ENCODE data around the gene CELA1. TPM values are rescaled to one million over a fixed set of nuclear protein-coding genes. Genes with fewer than 3 reads are reported as not detected.
"Not testable (repeated sequence)": the region's sequence is repeated elsewhere in the genome, so short reads cannot be mapped to it uniquely, and the experiment has no call there.

Gene CELA1
- polyA plus RNA-seq, 3 donors, result not detected

DNA sequence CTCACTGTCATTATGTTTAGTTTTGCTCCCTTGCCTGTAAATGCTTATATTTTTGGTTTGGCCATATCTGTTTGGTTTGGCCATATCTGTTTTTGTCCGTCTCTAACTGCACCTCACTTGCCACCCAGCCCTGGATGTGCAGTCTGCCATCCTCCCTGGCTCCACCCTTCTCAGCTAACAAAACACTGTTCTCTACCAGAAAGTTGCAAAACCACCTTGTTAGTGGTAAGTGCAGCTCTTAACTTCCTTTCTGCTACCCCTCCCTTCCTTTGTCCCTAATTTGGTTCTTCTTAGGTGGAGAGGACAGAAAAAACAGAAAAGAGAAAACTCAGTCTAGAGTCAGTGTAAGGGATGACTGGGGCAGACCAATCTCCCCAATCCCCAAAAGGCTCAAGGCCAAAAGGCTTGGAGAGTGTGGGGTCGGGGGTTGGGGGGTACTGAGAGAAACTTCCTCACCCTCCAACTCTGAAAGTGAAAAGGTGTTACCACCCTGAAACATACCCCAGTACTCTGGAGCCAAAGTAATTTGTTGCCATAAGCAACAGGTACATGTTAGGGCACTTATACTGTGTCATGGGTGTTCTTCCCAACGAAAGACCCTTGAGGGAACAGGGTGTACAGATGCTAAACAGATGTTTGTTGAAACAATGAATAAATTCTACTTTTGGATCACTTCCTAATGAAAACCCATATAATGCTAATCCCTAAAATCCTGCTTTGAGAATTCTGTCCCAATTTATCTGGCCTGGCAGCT is 27.5 kb downstream of the CELA1 start:
- DNase-seq, result no peak

DNA sequence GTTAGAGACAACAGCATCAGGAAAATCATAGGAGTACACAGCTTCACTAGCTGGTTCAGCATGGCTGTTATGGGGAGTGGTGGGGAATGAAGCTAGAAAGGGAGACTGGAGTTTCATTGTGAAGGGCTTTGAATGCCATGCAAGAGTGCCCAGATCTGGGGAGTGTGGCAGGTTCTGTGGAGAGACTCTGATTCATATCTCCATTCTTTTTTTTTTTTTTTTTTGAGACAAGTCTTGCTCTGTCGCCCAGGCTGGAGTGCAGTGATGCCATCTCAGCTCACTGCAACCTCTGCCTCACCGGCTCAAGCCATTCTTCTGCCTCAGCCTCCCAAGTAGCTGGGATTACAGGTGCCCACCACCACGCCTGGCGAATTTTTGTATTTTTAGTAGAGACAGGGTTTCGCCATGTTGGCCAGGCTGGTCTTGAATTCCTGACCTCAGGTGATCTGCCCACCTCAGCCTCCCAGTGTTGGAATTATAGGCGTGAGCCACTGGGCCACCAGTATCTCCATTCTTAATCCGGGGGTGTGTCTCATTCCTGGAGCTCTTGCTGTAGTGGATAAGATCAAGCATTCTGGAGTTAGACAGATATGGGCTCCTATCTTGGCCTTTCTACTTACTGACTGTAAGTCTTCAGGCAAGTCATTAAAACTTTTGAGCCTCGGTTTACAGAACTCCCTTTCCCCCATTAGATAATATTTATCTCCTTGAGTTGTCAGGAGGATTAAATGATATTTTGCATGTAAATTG is 28.2 kb downstream of the CELA1 start:
- not testable (repeated sequence) for DNase-seq

DNA sequence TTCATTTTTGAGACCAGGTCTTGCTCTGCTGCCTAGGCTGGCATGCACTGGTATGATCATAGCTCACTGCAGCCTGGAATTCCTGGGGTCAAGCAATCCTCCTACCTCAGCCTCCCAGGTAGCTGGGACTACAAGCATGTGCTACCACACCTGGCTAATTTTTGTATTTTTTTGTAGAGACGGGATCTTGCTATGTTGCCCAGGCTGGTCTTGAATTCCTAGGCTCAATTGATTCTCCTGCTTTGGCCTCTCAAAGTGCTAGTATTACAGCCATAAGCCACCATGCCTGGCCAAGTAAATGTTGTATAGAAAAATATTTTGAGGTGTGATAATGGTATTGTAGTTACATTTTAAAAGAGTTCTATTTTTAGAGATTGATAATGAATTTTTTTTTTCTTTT is 35.1 kb downstream of the CELA1 start:
- DNase-seq, result no peak

DNA sequence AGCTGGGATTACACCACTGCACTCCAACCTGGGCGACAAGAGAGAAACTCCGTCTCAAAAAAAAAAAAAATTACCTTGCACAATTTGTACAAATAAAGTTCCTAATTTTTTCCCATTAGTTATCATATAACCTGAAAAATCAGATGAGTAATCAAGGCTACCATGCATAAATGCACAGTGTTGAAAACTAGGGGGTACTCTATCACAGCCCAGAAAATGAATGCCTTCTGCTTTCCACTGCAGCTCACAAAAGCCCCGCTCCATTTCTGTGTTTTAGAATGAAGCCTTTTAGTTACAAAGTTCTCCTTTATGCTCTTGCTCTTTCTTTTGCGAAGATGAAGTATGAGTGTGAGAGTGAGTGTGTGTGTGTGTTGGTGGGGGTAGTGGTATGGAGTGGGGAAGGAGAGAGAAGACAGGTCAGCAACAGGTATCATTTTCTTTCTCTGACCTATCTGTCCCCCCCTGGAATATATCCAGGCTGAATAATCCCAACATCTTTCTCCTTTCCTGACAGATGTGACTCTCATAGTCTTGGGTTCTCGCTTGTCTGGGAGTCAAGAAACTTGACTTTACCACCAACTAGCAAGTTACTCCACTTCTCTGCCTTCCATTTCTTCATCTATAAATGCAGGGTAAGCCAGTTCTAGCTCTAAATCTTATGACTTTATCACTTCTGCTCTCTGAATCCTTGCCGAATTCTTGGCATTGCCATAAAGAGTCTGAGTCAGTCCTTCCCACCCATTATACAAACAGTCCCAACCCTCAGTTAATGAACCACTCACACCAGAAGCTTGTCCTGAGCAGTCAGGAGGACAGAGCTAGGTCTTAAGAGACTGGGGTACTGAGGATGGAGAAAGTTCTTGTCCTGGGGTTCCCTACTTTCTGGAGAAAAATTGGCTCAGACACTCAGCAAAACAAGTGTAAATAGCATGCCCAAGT is 38.6 kb downstream of the CELA1 start:
- DNase-seq, result no peak

DNA sequence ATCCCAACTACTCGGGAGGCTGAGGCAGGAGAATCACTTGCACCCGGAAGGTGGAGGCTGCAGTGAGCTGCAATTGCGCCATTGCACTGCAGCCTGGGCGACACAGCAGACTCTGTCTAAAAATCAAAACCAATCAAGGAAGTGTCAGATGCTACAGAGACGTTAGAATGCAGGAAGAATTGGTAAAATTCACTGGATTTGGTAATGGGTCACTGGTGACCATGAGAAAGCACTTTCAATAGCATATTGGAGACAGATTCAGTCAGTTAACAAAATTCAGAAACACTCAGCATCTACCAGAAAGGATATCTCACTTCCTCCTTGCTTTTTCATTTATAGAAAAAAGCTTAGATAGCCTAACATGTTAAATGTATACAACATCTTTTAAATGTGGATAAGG is 40.0 kb downstream of the CELA1 start:
- no peak for DNase-seq

DNA sequence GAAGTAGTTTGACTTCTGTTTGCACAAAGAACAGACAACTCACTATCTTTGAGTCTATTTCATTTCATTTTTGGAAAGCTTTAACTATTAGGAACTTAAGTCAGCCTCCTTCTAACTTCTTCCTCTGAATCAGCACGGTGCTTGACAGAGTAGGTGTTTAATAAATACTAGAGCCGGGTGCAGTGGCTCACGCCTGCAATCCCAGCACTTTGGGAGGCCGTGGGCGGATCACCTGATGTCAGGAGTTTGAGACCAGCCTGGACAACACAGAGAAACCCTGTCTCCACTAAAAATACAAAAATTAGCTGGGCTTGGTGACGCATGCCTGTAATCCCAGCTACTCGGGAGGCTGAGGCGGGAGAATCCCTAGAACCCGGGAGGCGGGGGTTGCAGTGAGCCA is 45.7 kb downstream of the CELA1 start:
- not testable (repeated sequence) for DNase-seq

DNA sequence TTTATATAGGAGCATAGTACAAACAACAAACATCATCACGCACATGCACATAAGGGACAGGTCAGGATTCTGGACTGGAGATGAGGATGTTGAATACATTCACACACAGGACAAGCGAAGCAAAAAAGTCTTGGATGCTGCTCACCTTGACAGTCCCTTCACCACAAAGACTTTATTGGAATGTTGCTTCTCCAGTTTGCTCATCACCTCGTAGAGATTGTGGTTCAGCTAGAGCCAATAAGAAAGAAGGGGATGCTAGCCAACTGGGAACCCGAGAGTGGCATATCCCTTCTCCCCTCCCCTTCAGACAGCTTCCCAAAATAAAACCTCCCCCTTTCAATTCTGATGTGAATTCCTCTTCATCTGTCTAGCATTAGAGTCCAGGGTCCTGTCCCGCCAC is 50.8 kb downstream of the CELA1 start:
- no peak for DNase-seq

DNA sequence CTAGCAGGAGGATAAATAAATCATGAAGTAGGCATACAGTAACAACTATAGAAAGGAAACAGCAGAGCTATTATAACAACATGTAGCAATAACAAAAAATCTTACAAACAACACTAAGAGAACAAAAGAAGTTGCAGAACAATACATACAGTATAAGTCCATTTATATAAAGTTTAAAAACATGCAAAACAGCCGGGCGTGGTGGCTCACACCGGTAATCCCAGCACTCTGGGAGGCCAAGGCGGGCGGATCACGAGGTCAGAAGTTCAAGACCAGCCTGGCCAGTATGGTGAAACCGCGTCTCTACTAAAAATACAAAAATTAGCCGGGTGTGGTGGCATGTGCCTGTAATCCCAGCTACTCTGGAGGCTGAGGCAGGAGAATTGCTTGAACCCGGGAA is 52.4 kb downstream of the CELA1 start:
- not testable (repeated sequence) for DNase-seq

DNA sequence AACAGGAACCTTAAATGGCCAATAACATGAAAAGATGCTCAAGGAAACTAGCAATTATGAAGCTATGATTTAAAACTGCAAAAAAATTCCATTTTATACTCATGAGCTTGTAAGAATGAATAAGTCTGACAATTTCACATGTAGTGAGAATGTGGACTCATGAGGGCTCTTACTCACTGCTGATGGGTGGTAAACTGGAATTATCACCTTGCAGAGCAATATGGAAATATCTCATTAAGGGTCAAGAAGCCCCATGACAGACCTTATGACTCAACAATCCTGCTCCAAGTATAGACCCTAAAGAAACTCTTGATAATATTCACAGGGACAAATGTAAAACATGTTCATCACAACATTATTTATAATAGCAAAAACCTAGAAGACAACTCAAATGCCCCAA is 52.8 kb downstream of the CELA1 start:
- no peak for DNase-seq

DNA sequence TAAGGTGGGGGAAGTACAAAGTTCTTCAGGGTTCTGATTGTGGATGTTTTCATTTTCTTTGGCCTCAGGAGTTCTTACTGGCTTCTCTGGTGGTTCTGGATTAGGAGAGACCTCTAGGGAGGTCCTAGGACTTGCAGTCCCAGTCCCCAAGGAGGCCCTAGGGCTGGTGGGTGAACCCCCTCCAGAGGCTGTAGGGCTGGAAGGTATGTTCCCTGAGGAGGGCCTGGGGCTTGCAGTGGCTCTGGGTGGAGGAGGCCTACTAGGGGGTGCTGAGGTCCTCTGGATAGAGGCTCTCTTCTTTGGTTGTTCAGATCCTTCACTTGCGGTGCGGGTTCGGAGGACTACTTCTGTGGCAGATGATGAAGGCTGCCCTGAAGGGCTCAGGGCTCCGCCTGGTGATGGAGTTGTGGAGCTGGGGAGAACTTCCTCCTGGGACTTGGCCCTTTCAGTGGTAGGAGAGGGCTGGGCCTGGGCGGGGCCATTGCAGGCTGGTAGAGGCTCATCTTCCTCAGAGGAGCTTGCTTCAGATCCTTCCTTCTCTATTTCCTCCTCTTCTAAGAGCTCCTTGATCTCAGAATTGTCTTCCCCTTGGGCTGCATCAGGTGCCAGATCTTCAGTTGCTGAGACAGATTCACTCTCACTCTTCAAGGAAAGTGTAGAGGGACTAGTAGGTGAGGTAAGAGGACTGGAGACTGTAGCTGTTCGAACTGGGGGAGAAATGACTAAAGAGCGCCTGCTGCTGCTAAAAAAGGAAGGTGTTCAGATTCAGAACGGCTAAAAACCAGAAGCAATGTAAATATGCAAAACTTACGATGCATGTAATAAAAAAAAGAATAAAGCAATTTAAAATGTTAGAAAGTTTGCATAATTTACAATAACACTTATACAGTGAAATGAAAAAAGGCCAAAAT is 54.6 kb downstream of the CELA1 start:
- not testable (repeated sequence) for DNase-seq

DNA sequence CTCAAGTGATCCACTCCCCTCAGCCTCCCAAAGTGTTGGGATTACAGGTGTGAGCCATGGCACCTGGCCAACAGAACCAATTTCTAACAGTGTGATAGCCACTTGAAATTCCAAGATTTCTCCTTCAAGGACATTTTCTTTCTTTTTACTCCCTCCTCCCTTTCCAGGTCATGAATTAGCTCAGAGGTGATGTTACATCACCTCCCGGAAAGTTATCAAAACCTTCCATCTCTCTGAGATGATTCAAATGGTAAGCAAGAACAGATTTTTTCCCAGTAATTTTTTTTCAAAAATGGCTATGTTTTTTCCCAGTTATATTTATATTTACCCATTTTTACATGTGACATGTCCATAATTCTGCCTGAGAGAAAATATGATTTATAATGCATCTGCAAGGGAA is 60.6 kb downstream of the CELA1 start:
- no peak for DNase-seq

DNA sequence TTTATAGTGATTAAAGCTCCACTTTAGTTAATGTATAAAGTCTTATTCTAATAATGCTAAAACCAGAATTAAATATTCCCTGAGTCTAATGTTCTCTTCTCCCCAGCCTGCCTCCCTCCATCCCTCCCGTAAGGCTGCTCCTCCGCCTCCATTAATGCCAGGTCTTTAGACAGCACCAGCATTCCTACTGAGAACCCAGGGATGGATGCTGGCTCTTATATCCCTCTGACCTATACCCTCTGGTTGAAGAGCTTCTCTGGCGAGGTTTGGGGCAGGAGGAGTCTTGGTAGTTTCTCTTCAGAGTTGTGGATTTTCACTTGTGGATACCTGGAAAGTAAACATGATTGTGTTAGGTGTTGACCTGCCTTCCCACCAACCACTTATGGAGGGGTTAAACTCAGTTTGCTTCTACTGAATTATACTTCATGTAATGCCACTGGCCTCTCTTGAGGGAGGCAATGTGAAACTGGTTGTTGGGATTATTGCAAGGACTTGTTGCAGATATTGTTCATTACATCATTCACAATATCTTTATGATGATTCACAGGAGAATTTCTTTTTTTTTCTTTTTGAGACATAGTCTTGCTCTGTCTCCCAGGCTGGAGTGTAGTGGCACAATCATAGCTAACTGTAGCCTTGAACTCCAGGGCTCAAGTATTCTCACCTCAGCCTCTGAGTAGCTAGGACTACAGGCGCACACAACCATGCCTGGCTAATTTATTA is 65.1 kb downstream of the CELA1 start:
- DNase-seq, result no peak

Other genes starting within 250 kb of the CELA1 start
- 10 to 100 TPM; 50.1 to 55.3 (median 54.7) TPM for gene TFCP2, start 173.5 kb downstream of the CELA1 start, polyA plus RNA-seq (ENCODE audit: insufficient read length in 3 of 3)
- 10 to 100 TPM in 2 of 3 donors, 1 to 10 TPM in 1; 7.7 to 13.6 (median 12.9) TPM for gene POU6F1, start 128.6 kb downstream of the CELA1 start, polyA plus RNA-seq (ENCODE audit: insufficient read length in 3 of 3)
- 100 to 1,000 TPM; 264 to 290 (median 284) TPM for gene DAZAP2, start 107.9 kb downstream of the CELA1 start, polyA plus RNA-seq (ENCODE audit: insufficient read length in 3 of 3)
- gene SMAGP, start 76.3 kb downstream of the CELA1 start, polyA plus RNA-seq (ENCODE audit: insufficient read length in 3 of 3), result 10 to 100 TPM; 19.2 to 23.9 (median 19.6) TPM
- gene BIN2, start 22.5 kb downstream of the CELA1 start, polyA plus RNA-seq (ENCODE audit: insufficient read length in 3 of 3), result 1 to 10 TPM; 2.6 to 3.7 (median 3.0) TPM
- 1 to 10 TPM; 4.5 to 6.6 (median 6.6) TPM for gene GALNT6, start 44.7 kb upstream of the CELA1 start, polyA plus RNA-seq (ENCODE audit: insufficient read length in 3 of 3)
- 1 to 10 TPM; 2.8 to 5.2 (median 4.3) TPM for gene SLC4A8, start 78.2 kb upstream of the CELA1 start, polyA plus RNA-seq (ENCODE audit: insufficient read length in 3 of 3)
- 1 to 10 TPM; 1.6 to 2.6 (median 2.5) TPM for gene SCN8A, start 244.6 kb upstream of the CELA1 start, polyA plus RNA-seq (ENCODE audit: insufficient read length in 3 of 3)

All from renal pelvis (tissue), 4 donors.